Erythroblast (primary cell): ENCODE data around the gene TUB.

Experiments
- DNase-seq, 2 experiments: peaks; one replicate each; lab custom pipeline; 2025; lab: John Stamatoyannopoulos, UW
- GATA1 ChIP-seq: IDR thresholded peaks from 2 replicates; pipeline ENCODE4 v1.6.1; 2011; ENCODE audit warnings: low read depth, mild to moderate bottlenecking, control low read depth, low read length, moderate library complexity
- POLR2A ChIP-seq: IDR thresholded peaks from 2 replicates; pipeline ENCODE4 v1.6.1; 2011; ENCODE audit warnings: mild to moderate bottlenecking, low read length

TUB gene

GRCh38 chr11:8068605-8069221 lies 12.3 kb upstream of the TUB start:
- DNase-seq, result peak in 1 of 2 experiments; percentile 33
- TF ChIP-seq POLR2A, result no peak
- TF ChIP-seq GATA1, result no peak

- no peak for TF ChIP-seq POLR2A
- no peak for TF ChIP-seq GATA1
- DNase-seq, result no peak
Observed at GRCh38 chr11:8069771-8070170, 11.2 kb upstream of the TUB start.

GRCh38 chr11:8070417-8071115 lies 10.4 kb upstream of the TUB start:
- TF ChIP-seq POLR2A (no peak), GATA1 (no peak)
- peak; percentile 11 to 19 for DNase-seq

DNA sequence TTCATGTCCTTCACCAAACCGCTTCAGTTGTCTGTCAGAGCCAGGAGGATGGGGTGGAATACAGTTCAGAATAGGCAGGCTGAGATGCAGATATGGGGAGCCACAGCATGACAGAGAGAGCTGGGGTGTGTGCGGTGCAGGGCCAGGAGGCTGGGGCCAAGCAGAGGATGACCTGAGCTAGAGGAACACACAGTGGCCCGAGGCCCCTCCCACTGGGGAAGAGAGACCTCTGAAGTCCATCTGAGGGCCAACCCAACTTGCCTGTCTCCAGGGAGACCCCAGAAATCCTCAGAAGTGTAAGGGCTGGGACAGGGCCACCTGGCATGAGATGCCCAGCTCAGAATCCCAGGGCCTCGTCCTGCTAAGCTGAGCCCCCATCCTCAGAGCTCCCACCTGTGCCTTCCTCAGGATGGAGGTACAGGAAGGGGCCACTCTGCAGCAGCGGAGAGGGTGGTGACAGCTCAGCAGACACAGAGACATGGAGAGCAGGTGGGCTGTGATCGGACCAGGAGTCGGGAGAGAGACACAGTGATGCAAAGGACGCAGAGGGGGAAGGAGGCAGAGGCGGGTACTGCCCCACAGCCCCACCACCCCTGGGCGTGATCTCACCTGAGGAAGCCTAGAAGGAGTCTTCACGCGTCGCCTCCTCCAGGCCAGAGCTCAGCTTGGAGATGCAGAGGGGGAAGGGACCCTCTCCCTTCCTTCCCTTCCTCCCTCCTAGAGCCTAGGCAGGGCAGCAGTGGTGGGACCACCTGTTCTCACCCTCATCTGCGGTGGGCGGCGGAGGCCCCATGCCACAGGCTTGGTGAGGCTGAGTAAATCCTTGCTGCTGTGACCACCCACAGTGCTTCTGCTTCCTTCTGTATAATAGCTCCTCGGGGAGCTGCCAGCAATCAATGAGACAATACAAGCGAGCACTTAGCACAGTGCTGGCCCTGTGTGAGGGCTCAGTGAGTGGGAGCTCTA lies 9.1 kb upstream of the TUB start:
- no peak for TF ChIP-seq GATA1
- TF ChIP-seq POLR2A, result no peak
- no peak for DNase-seq

DNA sequence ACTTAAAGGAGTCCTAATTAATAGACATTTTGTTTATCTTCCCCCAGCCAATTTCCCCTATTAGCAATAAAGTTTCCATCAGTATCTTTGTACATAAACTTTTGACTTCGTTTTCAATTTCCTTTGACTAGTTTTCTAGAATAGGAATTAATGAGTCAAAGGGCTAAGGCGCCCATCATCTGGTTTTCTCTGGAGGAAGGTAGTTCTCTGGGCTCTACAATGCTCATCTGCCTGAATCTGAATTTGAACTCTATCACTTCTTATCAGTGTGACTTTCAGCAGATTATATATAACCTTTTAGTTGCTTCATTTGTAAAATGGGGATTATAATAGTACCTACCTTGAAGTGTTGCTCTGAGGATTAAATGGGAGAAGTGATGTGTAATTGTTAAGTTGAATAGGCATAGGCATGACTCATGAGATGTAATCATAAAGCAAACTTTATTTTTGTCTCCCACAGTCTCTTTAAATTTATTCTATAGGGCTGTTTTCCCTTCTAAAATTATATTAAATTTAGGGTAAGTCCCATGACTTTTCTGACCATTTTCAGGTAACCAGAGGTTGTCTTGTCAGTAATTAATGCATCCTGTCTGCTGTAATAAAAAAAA lies 5.8 kb upstream of the TUB start:
- no peak for DNase-seq
- TF ChIP-seq GATA1 (no peak), POLR2A (no peak)

GRCh38 chr11:8079111-8079675 lies 1.8 kb upstream of the TUB start:
- DNase-seq, result no peak
- TF ChIP-seq POLR2A, result no peak
- no peak for TF ChIP-seq GATA1

GRCh38 chr11:8080069-8080670 lies 841 bp upstream of the TUB start:
- no peak for TF ChIP-seq POLR2A
- TF ChIP-seq GATA1, result no peak
- no peak for DNase-seq

DNA sequence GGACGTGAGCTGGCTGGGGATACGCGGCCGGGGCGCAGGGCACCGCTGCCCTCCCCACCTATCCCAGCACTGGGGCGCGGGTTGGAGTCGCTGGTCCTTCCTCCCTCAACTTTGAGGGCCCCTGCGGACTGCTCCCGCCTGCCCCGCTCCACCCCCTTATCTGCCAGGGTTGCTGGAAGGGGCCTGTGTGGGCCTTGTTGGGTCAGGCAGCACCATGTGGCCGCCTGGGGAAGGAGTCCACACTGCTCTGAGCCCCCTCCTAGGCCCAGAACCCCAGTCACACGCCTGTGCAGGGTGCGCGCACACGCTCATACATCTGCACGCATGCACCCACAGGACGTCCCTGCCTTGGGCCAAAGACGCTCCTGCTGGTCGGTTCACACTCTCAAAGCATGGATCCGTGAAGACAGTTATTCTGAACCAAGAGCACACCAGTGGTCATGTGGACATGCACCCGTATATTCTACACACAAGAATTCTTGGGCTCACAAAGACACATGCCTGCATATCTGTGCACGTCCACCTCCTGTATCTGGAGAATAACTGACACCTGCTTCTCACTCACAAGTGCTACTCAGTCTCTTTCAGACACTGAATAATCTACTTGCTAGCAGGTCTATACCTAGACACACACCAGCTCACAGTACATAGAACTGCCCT lies 710 bp downstream of the TUB start:
- TF ChIP-seq GATA1 (no peak), POLR2A (no peak)

DNA sequence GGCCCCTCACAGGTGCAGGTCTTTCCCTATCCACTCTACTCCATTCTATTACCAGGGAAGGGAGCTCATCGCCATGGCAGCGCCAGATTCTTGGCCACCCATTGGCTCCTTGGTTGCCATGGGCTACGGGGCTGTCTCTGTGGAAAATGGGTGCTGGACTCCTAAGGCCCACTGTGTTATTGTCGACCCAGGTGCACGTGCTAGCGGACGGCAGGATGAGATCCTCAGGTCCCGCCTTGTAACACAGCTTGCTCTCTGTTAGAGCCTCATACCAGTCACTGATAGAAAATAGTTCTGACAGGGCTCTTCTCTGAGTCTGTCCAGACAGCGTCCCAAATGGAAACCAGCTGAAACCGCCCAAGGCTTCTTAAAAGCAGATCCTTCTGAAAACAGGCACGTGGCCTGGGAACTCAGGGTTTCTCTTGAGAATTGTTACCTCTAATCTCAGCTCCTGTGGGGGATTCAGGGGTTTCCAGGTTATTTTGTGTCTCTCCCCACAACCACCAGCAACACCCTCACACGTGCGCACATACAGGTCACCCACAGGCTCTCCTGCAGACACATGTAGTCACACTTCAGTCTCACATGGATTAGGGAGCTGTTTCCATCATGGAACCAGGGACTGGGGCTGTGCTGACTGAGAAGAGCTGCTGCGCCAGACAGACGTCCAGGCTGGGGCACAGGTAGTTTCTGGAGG lies 1.5 kb downstream of the TUB start:
- DNase-seq, result no peak
- no peak for TF ChIP-seq GATA1
- TF ChIP-seq POLR2A, result no peak

More for the DNA sequence above, 710 bp downstream of the TUB start:
- no peak for DNase-seq

DNA sequence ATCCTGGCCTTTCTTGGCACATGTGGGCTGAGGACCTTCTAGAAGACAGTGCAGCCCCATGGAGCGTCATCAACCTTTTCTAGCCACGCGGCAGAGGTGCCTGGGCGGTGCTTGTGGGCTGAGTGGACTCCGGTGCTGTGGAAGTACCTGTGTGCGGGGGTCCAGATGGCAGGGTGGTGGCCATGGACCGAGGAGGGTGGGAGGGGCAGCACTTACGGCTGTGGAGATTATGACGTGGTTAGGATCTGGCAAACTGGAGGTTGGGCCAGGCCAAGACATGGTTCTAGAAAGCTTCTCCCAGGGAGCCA lies 2.0 kb downstream of the TUB start:
- TF ChIP-seq GATA1, result no peak
- TF ChIP-seq POLR2A, result no peak

DNA sequence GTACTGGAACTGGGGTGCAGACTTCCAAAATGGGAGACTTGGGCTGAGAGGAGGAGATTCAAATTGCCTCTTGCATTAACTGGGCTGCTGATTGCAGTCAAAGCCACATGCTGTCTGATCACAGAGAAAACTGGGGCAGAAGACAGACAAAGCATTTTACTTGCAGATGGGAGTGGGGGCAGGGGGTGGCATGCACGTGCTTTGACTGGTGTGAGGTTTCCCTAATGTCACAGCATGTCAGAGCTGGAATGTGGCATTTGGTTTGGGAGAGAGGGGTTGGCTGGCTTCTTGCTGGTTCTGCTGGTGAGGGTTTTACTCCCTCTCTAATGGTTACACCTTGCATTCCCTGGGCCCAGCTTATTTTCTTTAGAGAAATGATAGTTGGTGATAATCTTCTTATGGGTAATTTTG lies 2.9 kb downstream of the TUB start:
- TF ChIP-seq GATA1 (no peak), POLR2A (no peak)
- DNase-seq, result no peak

More for the DNA sequence above, 2.0 kb downstream of the TUB start:
- no peak for DNase-seq

DNA sequence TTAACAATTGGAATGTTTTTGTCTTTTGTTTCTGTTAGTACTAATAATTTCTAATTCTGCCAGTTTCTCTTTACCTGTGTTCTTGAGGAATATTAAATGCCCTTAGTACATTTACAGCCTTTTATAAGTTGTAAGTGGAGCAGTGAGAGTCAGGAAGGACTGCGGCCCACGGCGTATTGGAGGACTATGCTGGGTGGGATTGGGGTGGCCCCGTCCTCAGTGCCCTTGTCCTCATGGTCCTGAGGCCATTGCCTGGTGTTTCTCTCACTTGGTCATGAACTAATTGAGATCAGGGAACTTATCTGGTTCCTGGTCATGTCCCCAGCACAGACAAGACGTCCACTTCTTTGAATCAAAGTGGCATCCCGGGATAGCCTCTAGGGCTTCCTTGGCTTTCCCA lies 3.3 kb downstream of the TUB start:
- no peak for DNase-seq
- TF ChIP-seq POLR2A (no peak), GATA1 (no peak)

DNA sequence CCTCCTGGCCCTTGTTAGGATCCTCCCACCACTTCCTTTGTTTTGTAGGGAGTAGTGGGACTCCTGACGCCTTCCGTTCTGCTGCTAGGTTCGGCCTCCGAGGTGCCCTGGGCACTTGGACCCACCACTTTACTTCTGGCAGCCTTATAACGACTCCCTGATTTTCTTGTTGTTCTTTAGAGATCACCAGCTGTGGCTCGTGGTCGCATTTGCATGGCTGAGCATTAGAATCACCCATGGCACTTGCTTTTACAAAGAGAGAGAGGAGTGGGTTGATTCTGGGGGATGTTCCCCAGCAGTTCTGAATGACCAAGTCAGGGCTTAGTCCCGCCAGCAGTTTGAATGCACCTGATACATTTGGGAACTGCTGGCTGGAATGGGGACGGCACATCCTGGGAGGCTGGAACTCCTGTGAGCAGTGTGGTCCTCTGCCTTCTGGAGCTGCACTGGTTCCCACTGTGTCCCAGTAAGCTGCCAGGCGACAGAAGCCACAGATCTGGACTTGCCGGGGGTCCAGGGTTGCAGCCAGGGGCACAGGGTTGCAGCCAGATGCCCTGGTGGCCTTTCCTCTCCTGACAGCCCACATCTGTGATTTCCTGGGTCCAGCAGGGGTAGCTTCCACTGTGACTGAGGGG lies 4.1 kb downstream of the TUB start:
- DNase-seq, result no peak
- TF ChIP-seq POLR2A (no peak), GATA1 (no peak)
